Adrenal gland (tissue), 5 donors: ENCODE results near the gene ERC2.

Experiments
- CTCF ChIP-seq, 6 experiments: fragments of 450-650 bp in 4 of 6; fragments of 200-600 bp in 2 of 6; sonication (generic) in 1 of 6; IDR thresholded peaks; 1 replicate in 5 of 6; 2 replicates in 1 of 6; pipeline versions ENCODE4 v1.5.1 to v1.8.0; 2016 to 2021; ENCODE audit warnings: antibody characterized with exemption in 6 of 6, mild to moderate bottlenecking in 2 of 6, moderate library complexity in 1 of 6
- POLR2A ChIP-seq, 2 donors: fragments of 450-650 bp; IDR thresholded peaks; one replicate each; pipeline ENCODE4 v1.6.1; 2017; ENCODE audit warnings: antibody characterized with exemption in 2 of 2, mild to moderate bottlenecking in 2 of 2, moderate library complexity in 1 of 2
- donor health status: DM: no; HTN: no; CAD: no.

GRCh38 chr3:56248021-56248420 lies 220.2 kb downstream of the ERC2 start:
- TF ChIP-seq CTCF (IDR thresholded peaks at IDR 0.05) (no peak), POLR2A (IDR thresholded peaks at IDR 0.05) (no peak)
